Adrenal gland (tissue), 12 donors: Measurements from ENCODE around the gene RAB25. TPM values are rescaled to one million over a fixed set of nuclear protein-coding genes. Genes with fewer than 3 reads are reported as not detected.

Experiments used
- DNase-seq, 7 donors: peaks; one replicate each; pipeline ENCODE4 v3.0.0-alpha.2; 2019 to 2020
- H3K27ac ChIP-seq, 5 donors: fragments of 200-600 bp; sonication (generic) in 4 of 5; 1 replicate in 3 of 5; 2 replicates in 2 of 5; pipeline versions ENCODE4 v1.5.1 to v1.8.0; 2016 to 2020; ENCODE audit warnings: mild to moderate bottlenecking in 1 of 5
- H3K27me3 ChIP-seq: fragments of 200-600 bp; 2 replicates; pipeline ENCODE4 v1.8.0; 2021
- H3K36me3 ChIP-seq, 2 donors: fragments of 200-600 bp; replicated peaks in 1 of 2; 1 replicate in 1 of 2; 2 replicates in 1 of 2; pipeline versions ENCODE4 v1.5.1 to v1.8.0; 2018 to 2022
- H3K4me1 ChIP-seq, 2 donors: fragments of 200-600 bp; replicated peaks in 1 of 2; 1 replicate in 1 of 2; 2 replicates in 1 of 2; pipeline versions ENCODE4 v1.5.1 to v1.8.0; 2018 to 2021
- H3K4me3 ChIP-seq, 4 donors: fragments of 200-600 bp; sonication (generic) in 3 of 4; one replicate each; pipeline ENCODE4 v1.5.1; 2016 to 2018
- H3K9me3 ChIP-seq, 3 donors: fragments of 200-600 bp; sonication (generic) in 1 of 3; replicated peaks in 1 of 3; 1 replicate in 2 of 3; 2 replicates in 1 of 3; pipeline versions ENCODE4 v1.5.1 to v1.8.0; 2016 to 2021
- CTCF ChIP-seq, 6 experiments: fragments of 450-650 bp in 4 of 6; fragments of 200-600 bp in 2 of 6; sonication (generic) in 1 of 6; IDR thresholded peaks; 1 replicate in 5 of 6; 2 replicates in 1 of 6; pipeline versions ENCODE4 v1.5.1 to v1.8.0; 2016 to 2021; ENCODE audit warnings: antibody characterized with exemption in 6 of 6, mild to moderate bottlenecking in 2 of 6, moderate library complexity in 1 of 6
- POLR2A ChIP-seq, 2 donors: fragments of 450-650 bp; IDR thresholded peaks; one replicate each; pipeline ENCODE4 v1.6.1; 2017; ENCODE audit warnings: antibody characterized with exemption in 2 of 2, mild to moderate bottlenecking in 2 of 2, moderate library complexity in 1 of 2
- WGBS, 4 donors: extraction: QIAGEN DNeasy Blood & Tissue Kit in 2 of 4; methylation state at CpG; one replicate each; pipeline versions ENCODE4 v1.1.5 to v1.1.7; 2013 to 2017; 5-methylcytosine and 5-hydroxymethylcytosine counted together
- intact Hi-C, 2 donors: fragments of 100-400 bp; cut with DNase I; formaldehyde crosslinking; loops; one replicate each; pipeline versions ENCODE4 v1.14.1 to v1.15.0; 2022 to 2023
- polyA plus RNA-seq, 3 donors: library from polyadenylated mRNA; stranded (reverse); fragments of 200-250 nt in 2 of 3; fragments of 350-450 nt in 1 of 3; fragmentation: Illumina TruSeq in 1 of 3; extraction: RNeasy Lipid Tissue Mini Kit (QIAGEN cat#74804) in 1 of 3; gene quantifications; one replicate each; pipeline ENCODE4 v1.2.3, GENCODE V29; 2013 to 2014
- total RNA-seq, 9 donors: library from RNA; depleted of rRNA in 4 of 9; stranded (reverse); fragments of >200 nt in 4 of 9; fragments of 120-200 nt in 1 of 9; fragmentation: NEBNext Ultra II Directional in 1 of 9; extraction: Animal tissue kit (Norgen Biotek cat#: 25700) in 1 of 9; gene quantifications; one replicate each; pipeline versions ENCODE4 v1.1.0 to v1.2.4, GENCODE V29; 2013 to 2023
- donor health status: healthy with polysubstance abuse.
- donor health status: Bipolar disorder and iron deficiency.
- donor health status: DM: yes; HTN: yes; CAD: no.
- donor health status: DM: no; HTN: no; CAD: no.
- donor health status: DM: no; HTN: no; CAD: no.
- donor health status: DM: yes; HTN: yes; CAD: no.

Gene RAB25
- total and polyA plus RNA-seq, 12 donors: 0.17 to 0.48 (median 0.38) TPM; not detected in 9

DNA sequence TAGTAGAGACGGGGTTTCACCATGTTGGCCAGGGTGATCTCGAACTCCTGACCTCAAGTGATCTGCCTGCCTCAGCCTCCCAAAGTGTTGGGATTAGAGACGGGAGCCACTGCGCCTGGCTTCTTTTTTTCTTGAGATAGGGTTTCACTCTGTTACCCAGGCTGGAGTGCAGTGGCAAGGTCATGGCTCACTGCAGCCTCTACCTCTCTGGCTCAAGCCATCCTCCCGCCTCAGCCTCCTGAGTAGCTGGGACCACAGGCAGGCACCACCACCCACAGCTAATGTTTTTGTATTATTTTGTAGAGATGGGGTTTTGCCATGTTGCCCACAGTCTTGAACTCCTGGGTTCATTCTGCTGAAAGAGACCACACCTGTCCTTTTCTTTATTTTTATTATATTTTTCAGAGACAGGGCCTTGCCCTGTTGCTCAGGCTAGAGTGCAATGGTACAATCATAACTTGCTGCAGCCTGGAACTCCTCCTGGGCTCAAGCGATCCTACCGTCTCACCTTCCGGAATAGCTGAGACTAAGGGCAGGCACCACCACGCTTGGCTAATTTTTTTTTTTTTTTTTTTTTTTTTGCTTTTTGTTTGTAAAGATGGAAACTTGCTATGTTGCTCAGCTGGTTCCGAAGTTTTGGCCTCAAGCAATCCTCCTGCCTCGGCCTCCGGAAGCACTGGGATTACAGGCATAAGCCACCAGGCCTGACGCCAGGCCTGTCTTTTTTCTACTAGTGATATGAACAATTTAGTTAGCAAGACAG lies 56.6 kb downstream of the RAB25 start:
- H3K27me3 ChIP-seq: no peaks in the 10 kb centered on the region
- intact Hi-C loops: no loop called here
- H3K4me3 ChIP-seq: peak overlapping the region in 2 of 4 donors; percentile 17 to 85
- H3K27ac ChIP-seq: peak overlapping the region in 4 of 5 donors; percentile 64 to 99 (median 87)
- peaks cover 64 to 80% of the 10 kb centered on the region in 2 donors for H3K4me1 ChIP-seq
- no peaks in the 10 kb centered on the region for H3K36me3 ChIP-seq
- no peak for DNase-seq
- H3K9me3 ChIP-seq: no peaks in the 10 kb centered on the region
- 57 to 71% (median 68%) methylated on average over 13 of the region's 13 CpGs for WGBS, 4 donors
- no peak for TF ChIP-seq CTCF (IDR thresholded peaks at IDR 0.05)
- no peak for TF ChIP-seq POLR2A (IDR thresholded peaks at IDR 0.05)

DNA sequence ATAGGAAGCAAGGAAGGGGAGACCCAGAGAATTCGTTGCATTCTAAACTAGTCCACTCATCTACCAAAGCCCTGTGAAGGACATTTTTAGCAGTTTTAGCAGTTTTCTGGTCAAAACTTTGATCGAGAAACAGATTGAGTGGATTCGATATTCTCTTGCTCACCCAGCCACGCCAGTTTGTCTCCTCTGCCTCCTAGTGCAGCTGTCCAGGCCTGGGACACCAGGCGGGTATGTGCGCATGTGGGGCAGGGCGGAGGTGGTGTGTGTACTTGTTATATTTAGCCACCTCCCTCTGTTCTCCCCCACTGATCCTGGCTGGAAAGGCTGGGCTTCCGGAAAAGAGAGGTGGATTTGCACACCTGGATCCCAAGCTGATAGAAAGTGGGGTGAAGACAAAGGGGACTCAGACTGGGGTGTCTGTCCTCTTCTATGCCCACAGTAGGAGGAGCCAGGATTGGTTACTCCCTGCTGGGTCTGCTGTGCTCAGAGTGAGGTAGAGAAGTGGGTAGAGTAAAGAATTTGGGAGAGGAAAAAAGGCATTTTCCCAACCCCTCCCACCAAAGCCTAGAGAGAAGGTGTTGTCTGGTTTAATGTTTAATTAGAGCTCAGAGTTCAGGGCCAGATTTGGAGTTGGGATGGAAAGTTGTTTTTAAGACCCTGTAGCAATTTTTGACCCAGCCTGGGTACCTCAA lies 57.4 kb downstream of the RAB25 start:
- no peaks in the 10 kb centered on the region for H3K36me3 ChIP-seq
- H3K4me1 ChIP-seq: peaks cover 72 to 80% of the 10 kb centered on the region in 2 donors
- peak overlapping the region; percentile 30 to 99 (median 76) for H3K27ac ChIP-seq
- peak in 1 of 2 donors; percentile 63 for TF ChIP-seq POLR2A (IDR thresholded peaks at IDR 0.05)
- TF ChIP-seq CTCF (IDR thresholded peaks at IDR 0.05): no peak
- peak in 6 of 7 donors; percentile 68 to 81 (median 77) for DNase-seq
- H3K27me3 ChIP-seq: no peaks in the 10 kb centered on the region
- intact Hi-C loops: no loop called here
- H3K4me3 ChIP-seq: peak overlapping the region in 1 of 4 donors; percentile 85
- WGBS, 4 donors: 30 to 43% (median 33%) methylated on average over 8 of the region's 8 CpGs
- no peaks in the 10 kb centered on the region for H3K9me3 ChIP-seq

DNA sequence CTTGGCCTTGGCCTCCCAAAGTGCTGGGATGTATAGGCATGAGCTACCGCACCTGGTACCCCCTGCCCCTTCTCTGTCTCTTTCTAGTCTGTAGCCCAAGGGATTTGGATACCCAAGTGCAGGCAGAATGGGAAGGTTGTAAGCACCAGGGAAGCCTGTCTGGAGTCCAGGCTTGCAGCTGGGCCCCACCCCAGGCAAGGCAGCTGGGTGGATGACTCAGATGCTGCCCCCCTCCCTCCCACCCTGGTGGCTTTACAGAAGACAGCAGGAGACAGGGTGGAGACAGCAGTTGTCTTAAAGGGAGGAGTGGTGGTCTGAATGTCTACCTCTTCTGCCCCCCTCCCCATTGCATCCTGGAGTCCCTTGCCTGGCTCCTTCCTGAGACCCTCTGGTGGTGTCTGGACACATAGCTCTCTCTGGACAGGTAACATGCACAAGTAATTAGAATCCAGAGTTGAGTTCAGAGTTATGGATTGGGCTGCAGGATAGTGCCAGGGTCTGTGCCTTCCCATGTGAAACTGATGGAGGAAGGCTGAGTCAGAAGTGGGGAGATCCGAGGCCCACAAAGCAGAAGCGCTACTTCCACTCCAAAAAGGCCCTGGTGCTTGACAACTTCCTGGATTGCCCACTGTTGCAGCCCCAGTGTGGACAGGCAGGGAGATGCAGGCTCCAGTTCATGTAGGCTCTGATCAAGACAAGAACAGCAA lies 58.7 kb downstream of the RAB25 start:
- no peaks in the 10 kb centered on the region for H3K36me3 ChIP-seq
- intact Hi-C loops: no loop called here
- no peaks in the 10 kb centered on the region for H3K27me3 ChIP-seq
- peak in 6 of 7 donors; percentile 69 to 87 (median 76) for DNase-seq
- 17 to 35% (median 28%) methylated on average over 2 to 3 of the region's 3 CpGs for WGBS, 4 donors
- peak overlapping the region in 1 of 4 donors; percentile 85 for H3K4me3 ChIP-seq
- H3K4me1 ChIP-seq: peaks cover 80 to 82% of the 10 kb centered on the region in 2 donors
- peak overlapping the region; percentile 12 to 99 (median 92) for H3K27ac ChIP-seq
- no peaks in the 10 kb centered on the region for H3K9me3 ChIP-seq
- peak in 1 of 6 experiments; percentile 14 for TF ChIP-seq CTCF (IDR thresholded peaks at IDR 0.05)
- peak in 1 of 2 donors; percentile 35 for TF ChIP-seq POLR2A (IDR thresholded peaks at IDR 0.05)

Other genes starting within 250 kb of the RAB25 start
- 10 to 100 TPM; 13.7 to 41.7 (median 35.3) TPM for gene GON4L, start 203.9 kb upstream of the RAB25 start, total RNA-seq
- 10 to 100 TPM; 22.4 to 40.3 (median 32.8) TPM for gene GON4L, start 203.9 kb upstream of the RAB25 start, polyA plus RNA-seq
- gene SYT11, start 201.6 kb upstream of the RAB25 start, total RNA-seq: 10 to 100 TPM in 5 of 9 donors, 1 to 10 TPM in 4; 3.0 to 28.2 (median 10.5) TPM
- gene SYT11, start 201.6 kb upstream of the RAB25 start, polyA plus RNA-seq: 10 to 100 TPM in 1 of 3 donors, 1 to 10 TPM in 2; 1.1 to 19.2 (median 2.8) TPM
- 10 to 100 TPM; 19.4 to 54.0 (median 31.4) TPM for gene RIT1, start 149.8 kb upstream of the RAB25 start, total RNA-seq
- gene RIT1, start 149.8 kb upstream of the RAB25 start, polyA plus RNA-seq: 10 to 100 TPM; 10.3 to 18.2 (median 16.2) TPM
- 10 to 100 TPM; 16.8 to 52.9 (median 39.6) TPM for gene KHDC4, start 126.7 kb upstream of the RAB25 start, total RNA-seq
- gene KHDC4, start 126.7 kb upstream of the RAB25 start, polyA plus RNA-seq: 10 to 100 TPM; 33.2 to 46.4 (median 37.0) TPM
- gene RXFP4, start 119.5 kb upstream of the RAB25 start, total RNA-seq: not detected
- gene RXFP4, start 119.5 kb upstream of the RAB25 start, polyA plus RNA-seq: not detected
- 10 to 100 TPM in 8 of 9 donors, 1 to 10 TPM in 1; 7.6 to 41.3 (median 32.3) TPM for gene ARHGEF2, start 82.6 kb upstream of the RAB25 start, total RNA-seq
- 10 to 100 TPM; 13.6 to 27.8 (median 19.9) TPM for gene ARHGEF2, start 82.6 kb upstream of the RAB25 start, polyA plus RNA-seq
- gene SSR2, start 40.2 kb upstream of the RAB25 start, total RNA-seq: 100 to 1,000 TPM; 171 to 722 (median 357) TPM
- gene SSR2, start 40.2 kb upstream of the RAB25 start, polyA plus RNA-seq: 100 to 1,000 TPM; 164 to 724 (median 287) TPM
- 10 to 100 TPM in 8 of 9 donors, 1 to 10 TPM in 1; 9.5 to 34.6 (median 22.6) TPM for gene UBQLN4, start 7.4 kb upstream of the RAB25 start, total RNA-seq
- gene UBQLN4, start 7.4 kb upstream of the RAB25 start, polyA plus RNA-seq: 10 to 100 TPM; 15.0 to 30.0 (median 27.5) TPM
- gene LAMTOR2, start 6.4 kb upstream of the RAB25 start, total RNA-seq: 100 to 1,000 TPM in 3 of 9 donors, 10 to 100 TPM in 6; 53.6 to 140 (median 85.1) TPM
- 100 to 1,000 TPM in 2 of 3 donors, 10 to 100 TPM in 1; 76.0 to 216 (median 143) TPM for gene LAMTOR2, start 6.4 kb upstream of the RAB25 start, polyA plus RNA-seq
- 1 to 10 TPM in 4 of 9 donors, under 1 TPM in 5; 0.09 to 2.4 (median 0.55) TPM for gene MEX3A, start 21.3 kb downstream of the RAB25 start, total RNA-seq
- gene MEX3A, start 21.3 kb downstream of the RAB25 start, polyA plus RNA-seq: under 1 TPM; 0.17 to 0.27 (median 0.24) TPM
- 100 to 1,000 TPM; 116 to 591 (median 391) TPM for gene LMNA, start 53.6 kb downstream of the RAB25 start, total RNA-seq
- gene LMNA, start 53.6 kb downstream of the RAB25 start, polyA plus RNA-seq: 100 to 1,000 TPM; 140 to 458 (median 374) TPM
- 1 to 10 TPM in 7 of 9 donors, under 1 TPM in 2; 0.30 to 4.8 (median 1.8) TPM for gene SEMA4A, start 92.4 kb downstream of the RAB25 start, total RNA-seq
- 1 to 10 TPM in 2 of 3 donors, under 1 TPM in 1; 0.93 to 3.1 (median 2.4) TPM for gene SEMA4A, start 92.4 kb downstream of the RAB25 start, polyA plus RNA-seq
- gene SLC25A44, start 132.9 kb downstream of the RAB25 start, total RNA-seq: 10 to 100 TPM; 11.4 to 33.7 (median 16.9) TPM
- gene SLC25A44, start 132.9 kb downstream of the RAB25 start, polyA plus RNA-seq: 10 to 100 TPM in 1 of 3 donors, 1 to 10 TPM in 2; 7.0 to 31.7 (median 8.6) TPM
- 10 to 100 TPM; 47.6 to 90.2 (median 63.7) TPM for gene PMF1, start 151.8 kb downstream of the RAB25 start, total RNA-seq
- 100 to 1,000 TPM in 1 of 3 donors, 10 to 100 TPM in 2; 45.6 to 103 (median 78.2) TPM for gene PMF1, start 151.8 kb downstream of the RAB25 start, polyA plus RNA-seq
- 1 to 10 TPM in 3 of 9 donors, under 1 TPM in 4, not detected in 2; 0.39 to 2.1 (median 0.50) TPM for gene BGLAP, start 181.0 kb downstream of the RAB25 start, total RNA-seq
- gene BGLAP, start 181.0 kb downstream of the RAB25 start, polyA plus RNA-seq: 1 to 10 TPM in 2 of 3 donors, not detected in 1; 3.0 to 8.2 TPM
- 1 to 10 TPM in 5 of 9 donors, under 1 TPM in 2, not detected in 2; 0.91 to 3.0 (median 1.2) TPM for gene PAQR6, start 186.9 kb downstream of the RAB25 start, total RNA-seq
- 10 to 100 TPM in 1 of 3 donors, 1 to 10 TPM in 1, under 1 TPM in 1; 0.53 to 13.8 (median 5.4) TPM for gene PAQR6, start 186.9 kb downstream of the RAB25 start, polyA plus RNA-seq
- 100 to 1,000 TPM in 3 of 9 donors, 10 to 100 TPM in 6; 66.3 to 110 (median 88.5) TPM for gene SMG5, start 221.7 kb downstream of the RAB25 start, total RNA-seq
- 10 to 100 TPM; 25.5 to 60.7 (median 45.3) TPM for gene SMG5, start 221.7 kb downstream of the RAB25 start, polyA plus RNA-seq
- gene TMEM79, start 223.2 kb downstream of the RAB25 start, total RNA-seq: 1 to 10 TPM; 1.0 to 6.3 (median 3.0) TPM
- gene TMEM79, start 223.2 kb downstream of the RAB25 start, polyA plus RNA-seq: 1 to 10 TPM; 1.7 to 6.1 (median 4.4) TPM
- gene GLMP, start 234.5 kb downstream of the RAB25 start, total RNA-seq: 100 to 1,000 TPM in 8 of 9 donors, 10 to 100 TPM in 1; 64.2 to 209 (median 146) TPM
- gene GLMP, start 234.5 kb downstream of the RAB25 start, polyA plus RNA-seq: 100 to 1,000 TPM in 1 of 3 donors, 10 to 100 TPM in 2; 49.8 to 134 (median 97.8) TPM
- gene VHLL, start 238.1 kb downstream of the RAB25 start, total RNA-seq: under 1 TPM in 2 of 9 donors, not detected in 7; 0.39 to 0.44 TPM
- under 1 TPM in 1 of 3 donors, not detected in 2; 0.72 TPM for gene VHLL, start 238.1 kb downstream of the RAB25 start, polyA plus RNA-seq